HG03139 (cell line): Measurements from ENCODE around the gene SRCIN1.

Experiments
- ATAC-seq: cut with Tn5 transposase; IDR thresholded peaks from one replicate; pipeline ENCODE4 v1.9.1; 2021; ENCODE audit not compliant: unreplicated experiment

SRCIN1 gene

DNA sequence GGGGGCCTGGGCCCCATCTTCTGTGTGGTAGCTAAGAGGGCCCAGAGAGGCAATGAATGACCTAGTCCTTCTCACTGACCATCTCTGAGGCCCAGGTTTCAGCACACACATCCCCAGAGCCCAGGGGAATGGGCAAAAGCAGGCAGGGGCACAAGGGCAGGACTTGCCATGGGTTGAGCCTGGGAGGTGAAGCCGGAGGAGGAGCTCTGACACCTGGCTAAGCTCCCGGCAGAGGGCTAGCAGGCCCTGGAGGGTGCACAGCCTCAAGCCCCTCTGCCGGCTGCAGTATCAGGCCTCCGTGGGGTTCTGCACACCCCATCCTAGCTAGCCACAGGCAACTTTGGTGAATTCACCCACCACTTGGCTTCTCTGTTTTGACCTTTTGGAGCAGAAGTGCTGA lies 5.3 kb downstream of the SRCIN1 start:
- ATAC-seq: no peak

DNA sequence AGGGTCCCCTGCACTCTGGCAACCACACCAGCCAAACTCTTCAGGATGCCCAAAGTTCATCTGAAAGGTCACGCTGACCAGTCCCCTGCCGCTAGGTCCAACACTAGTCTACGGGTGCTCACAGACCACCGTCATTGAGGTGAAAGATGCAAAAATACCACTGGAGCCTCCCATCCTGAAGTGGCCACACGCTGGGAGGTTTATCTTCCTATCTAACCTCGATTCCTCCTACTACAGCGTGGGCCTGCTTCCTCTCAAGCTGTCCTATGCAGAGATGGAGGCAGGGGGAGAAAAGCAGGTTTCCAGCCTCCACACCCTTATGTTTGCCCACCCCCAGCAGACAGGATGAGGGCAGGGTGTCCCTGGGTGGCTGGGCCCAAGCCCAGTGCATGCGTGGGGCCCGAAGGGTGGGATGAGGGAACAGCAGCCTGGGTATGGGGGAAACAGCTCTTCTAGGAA lies 6.3 kb downstream of the SRCIN1 start:
- no peak for ATAC-seq

DNA sequence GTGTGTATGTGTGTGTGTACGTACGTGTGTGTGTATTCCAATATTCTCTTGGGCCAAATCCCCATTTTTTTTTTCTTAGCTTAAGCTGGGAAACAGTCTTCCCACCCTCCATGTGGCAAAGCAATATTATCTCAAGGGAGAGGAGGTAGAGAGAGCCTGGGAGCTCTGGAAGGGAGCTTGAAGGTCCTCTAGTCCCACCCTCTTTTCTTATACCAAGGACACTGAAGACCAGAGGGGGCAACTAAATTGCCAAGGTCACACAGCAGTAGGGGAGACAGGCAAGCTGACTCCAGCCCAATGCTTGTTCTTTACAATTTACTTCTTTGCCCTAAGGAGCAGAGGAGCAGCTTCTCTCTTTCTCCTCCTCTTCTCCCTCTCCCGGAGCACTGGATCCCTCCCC lies 6.8 kb downstream of the SRCIN1 start:
- ATAC-seq: no peak

DNA sequence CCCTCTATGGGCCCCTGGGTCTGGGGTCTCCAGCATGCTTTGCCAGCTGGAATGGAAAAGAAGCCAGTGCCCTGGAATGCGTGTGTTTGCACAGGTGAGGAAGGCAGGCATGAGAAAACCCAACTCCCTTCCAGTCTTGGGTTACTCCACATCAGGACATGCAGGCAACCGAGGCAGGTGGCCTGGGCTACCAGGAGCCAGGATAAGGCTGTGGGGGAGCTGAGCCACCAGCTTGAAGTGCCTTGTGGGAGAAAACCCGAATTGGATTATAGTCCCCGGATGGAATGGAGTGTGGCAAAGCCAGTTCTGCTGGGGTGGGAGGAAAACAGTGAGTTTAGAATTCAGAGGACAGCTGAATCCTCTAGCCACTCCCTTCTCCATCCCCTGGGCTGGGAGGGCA lies 7.2 kb downstream of the SRCIN1 start:
- ATAC-seq: no peak

DNA sequence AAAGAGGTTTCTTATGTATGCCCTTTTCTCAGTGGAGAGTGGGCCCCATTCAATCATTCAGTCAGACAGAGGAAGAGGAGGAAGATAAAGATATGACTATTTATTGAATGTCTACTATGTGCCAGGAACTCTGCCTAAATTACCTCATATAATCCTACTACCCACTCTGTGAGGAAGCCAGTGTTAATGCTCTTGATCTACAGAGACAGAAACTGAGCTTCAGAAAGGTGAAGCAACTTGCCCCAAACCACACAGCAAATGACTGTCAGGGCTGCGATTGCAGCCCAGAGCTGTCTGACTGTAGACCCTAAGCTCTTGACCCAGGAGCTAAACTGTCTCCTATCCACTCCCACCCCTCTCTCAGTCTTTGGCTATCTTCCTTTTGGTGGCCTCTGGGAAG lies 8.4 kb downstream of the SRCIN1 start:
- no peak for ATAC-seq

DNA sequence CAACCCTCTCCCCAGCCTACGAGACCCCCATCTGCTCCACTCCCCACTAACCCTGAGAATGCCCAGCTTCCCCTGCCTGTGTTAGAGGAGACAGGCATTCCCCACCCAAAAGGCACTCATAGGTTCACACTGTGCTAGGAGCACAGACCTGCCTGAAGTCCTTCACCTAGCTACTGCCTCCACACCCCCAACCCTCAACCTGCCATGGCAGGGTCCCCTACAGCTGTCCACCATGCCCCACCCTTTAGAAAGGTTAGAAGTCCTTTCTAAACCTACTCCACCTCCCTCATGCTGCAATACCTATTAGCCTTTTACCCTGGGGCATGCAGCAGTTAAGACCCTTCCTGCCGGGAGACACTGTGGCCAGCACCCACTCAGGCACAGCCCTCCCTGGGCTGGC lies 9.1 kb downstream of the SRCIN1 start:
- no peak for ATAC-seq

DNA sequence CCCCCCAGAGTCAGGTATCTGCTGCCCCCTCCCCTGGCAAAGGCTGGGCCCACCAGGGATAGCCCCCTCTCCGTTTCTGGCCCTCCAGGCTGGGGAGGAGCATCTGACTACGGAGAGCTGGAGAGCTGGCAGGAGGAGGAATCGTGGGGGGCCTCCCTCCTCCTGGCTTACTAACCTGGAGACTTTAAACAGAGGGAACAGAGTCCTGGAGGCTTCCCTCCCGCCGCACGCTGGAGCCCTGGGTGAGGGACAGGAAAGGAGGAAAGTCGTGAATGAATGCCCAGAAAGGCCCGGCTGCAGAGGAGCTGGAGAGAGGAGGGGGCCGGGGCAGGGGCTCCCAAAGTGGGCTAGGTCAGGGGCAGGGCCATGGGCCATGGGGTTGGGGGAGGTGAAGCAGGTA lies 9.9 kb downstream of the SRCIN1 start:
- no peak for ATAC-seq

DNA sequence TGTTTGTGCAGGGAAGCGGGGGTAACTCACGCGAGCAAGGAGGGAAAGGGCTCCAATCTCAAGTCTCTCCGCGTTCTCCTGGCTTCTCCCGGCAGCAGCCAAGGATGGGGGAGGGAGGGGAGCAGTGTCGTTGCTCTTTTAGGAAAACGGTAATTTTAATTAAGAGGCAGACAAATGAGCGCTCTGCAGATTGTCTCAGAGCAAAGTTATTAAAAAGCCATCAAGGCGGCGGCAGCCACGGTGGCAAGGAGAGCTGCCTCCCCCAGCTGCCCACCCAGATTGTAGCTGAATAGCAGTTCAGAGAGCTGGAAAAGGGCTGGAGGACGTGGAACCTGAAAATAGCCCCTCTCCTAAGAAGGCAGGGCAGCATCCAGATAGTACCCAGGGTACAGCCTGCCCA lies 11.6 kb downstream of the SRCIN1 start:
- no peak for ATAC-seq

DNA sequence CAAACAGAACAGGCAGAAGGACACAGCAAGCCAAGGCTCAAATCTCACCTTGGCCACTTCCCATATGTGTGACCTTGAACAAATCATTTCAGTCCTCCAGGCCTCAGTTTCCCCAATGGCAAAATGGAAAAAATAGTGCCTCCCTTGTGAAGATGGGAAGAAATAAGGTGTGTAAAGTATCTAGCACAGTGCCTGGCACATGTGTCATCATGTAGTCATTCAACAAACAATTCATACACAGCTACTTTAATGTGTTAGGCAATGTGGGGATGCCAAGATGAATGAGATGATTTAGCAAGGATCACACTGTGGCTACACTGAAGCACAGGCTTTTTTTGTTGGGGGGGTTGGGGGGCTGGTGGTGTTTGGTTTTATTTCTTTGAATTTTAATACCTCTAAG lies 13.3 kb downstream of the SRCIN1 start:
- no peak for ATAC-seq

DNA sequence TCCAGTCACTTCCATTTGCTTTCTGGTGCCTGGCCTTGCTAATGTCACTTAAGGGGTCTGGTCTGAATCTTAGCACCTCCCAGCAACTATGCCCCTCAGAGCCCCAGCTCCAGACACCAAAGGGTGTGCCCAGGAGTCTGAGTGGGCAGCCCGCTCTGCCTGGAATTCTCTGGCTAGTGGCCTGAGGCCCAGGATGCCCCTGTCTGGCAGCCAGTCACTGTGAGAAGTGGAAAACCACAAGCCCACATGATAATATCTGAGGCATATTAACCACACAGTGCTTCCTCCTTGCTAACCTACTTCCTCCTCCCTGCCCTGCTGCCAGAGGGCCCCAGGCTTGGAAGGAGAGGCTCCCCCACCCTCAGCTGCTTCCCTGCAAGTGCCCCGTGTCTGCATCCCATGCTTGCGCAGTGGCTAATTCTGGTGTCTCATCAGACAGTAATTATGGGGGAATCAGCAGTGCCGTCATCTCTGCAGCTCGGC lies 14.0 kb downstream of the SRCIN1 start:
- no peak for ATAC-seq

DNA sequence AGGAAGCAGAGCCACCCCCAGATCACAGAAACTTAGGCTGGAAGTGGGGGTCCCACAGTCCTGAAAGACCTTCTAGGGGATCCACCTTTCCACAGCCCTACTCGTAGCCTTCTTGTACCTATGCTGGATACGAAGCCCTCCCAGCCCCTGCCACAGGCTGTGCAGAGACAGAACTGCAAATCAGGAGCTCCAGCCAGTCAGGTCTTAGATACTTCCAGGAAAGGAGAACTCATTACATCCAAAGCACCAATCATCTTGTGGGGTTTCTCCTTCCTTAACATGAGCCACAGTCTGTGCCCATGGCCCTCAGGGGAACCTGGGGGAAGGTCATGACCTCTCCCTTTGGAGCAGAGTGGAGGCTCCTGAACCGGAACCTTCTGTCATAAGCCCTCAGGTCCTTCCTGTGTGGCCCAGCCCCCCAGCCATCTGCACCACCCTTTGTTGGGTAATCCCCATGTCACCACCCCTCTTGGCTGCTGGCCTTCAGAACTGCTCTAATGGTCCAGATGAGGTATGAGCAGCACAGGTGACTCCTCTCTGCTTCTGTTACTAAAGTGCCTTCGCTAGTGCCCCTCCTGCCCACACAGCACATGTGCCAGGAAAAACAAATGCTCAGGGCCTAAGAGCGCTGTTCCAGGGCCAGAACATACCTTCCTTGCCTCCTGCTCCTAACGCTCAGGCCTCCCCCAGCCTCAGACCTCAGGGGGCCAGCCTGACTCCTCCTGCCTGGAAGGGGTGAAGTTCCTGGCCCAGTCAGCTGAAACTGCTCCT lies 14.6 kb downstream of the SRCIN1 start:
- no peak for ATAC-seq

DNA sequence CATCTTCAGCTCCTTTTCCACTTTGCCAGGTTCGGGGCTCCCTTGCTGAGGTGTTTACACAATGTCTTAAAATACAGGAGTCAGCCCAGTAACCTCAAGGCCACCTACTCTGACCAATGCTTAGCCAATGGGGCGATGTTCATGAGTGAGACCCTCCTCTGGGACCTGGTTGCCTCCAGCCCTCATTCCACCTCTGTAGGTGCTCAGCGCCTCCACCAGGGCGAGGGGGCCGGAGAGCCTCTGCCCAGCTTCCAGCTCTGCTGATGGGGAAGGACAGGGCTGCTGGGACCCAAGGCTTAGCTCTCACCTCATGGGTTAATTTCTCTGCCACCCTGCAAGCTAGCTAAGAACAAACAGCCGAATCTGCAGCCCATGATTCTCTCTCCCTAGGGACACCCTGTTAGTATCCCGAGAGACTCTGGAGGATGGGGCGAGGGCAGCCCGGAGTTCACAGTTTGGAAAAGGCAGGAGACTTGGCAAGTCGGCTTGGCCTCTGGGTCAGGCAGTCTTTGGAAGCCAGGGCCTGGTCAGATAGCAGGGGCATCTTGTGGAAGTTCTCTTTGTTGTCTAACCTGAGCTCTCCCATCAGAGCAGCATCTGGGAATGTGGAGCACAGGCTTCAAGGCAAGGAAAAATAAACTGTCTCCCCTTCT lies 16.2 kb downstream of the SRCIN1 start:
- no peak for ATAC-seq

DNA sequence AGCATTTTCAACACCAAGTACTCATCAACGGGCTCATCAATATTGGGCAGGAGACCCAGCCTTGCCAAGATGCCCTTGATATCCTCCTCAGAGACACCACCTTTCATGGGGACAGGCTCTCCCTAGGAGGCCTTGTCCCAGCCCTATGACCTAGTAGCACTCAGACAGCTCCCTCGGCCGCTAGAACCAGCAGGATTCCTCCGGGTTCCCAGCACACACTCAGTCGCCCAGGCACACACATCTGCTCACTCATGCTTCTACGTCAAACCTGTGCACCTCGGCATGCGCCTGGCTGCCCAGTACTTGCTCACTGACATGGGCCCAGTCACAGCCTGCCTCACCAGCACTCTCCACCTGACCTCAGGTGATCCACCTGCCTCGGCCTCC lies 17.0 kb downstream of the SRCIN1 start:
- ATAC-seq: no peak

DNA sequence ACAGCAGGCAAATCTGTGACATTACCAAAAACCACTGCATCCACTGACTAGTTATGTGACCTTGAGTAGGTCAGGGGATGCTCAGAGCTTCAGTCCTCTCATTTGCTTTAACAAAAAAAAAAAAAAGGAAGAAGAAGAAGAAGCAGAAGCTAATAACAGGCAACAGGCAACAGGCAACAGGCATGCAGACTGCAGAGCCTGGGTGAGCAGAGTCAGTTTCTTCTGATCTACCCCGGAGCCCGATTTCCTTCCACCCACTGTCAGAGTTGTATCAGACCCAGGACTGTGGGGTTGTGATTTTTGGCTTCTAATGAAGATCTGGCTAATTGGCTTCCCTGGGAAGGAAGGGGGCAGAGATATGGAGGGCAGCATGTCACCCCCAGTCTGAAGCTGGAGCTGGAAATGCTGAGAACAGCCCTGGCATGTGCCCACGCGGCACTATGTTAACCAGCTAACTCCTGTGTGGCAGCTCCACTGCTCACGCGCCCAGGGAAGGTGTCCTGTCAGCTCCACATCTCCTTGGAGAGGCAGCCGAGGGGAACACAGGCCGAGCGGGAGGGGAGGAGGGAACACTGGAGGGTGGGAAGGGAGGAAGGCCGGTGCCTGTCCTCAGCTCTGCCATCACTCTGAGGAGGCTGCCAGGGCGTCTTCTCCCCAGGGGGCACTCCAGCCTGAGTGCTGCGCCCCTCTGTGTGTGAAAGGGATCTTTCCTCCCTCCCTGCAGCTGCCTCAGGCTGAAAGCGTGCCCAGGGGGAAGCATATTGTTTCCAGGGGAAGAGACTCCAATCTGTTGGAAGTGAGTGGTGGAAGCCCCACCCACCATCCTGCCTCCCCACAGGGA lies 17.6 kb downstream of the SRCIN1 start:
- ATAC-seq: no peak

DNA sequence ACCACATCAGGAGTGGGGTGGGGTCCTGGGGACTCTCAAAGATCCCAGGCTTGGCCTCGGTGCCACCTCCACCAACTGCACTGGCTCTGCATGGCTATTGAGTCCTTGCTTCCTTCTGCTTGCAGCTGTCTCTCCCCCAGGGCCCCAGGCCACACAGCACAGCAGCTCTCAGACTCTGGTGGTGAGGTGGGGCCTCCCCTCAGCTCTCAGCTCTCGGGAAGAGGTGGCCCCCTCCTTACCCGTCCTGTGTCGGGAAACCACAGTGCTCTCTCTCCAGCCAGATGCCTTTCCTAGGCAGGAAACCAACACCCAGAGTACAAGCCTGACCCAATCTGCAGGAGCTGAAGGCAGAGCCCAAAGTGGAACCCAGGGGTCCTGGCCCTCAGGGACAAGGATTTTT lies 18.5 kb downstream of the SRCIN1 start:
- ATAC-seq: no peak

DNA sequence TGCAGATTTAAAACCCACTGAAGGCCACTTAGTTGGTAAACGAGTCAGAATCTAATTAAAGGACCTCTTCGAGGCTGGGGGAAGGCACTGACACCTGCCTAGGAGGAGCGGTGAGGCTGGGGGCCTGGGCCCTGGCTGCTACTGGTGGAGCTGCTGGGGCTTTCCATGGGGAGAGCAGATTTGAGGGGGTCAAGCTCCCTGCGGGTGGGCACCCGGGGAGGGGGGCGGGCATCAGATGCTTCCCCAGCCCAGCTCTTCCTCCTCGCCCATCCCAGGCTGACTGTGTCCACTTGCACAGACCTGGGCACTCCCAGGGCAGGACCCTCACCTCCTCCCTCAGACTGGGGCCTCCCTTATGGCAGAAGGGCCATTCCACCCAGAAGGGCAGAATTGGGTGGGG lies 19.0 kb downstream of the SRCIN1 start:
- no peak for ATAC-seq

DNA sequence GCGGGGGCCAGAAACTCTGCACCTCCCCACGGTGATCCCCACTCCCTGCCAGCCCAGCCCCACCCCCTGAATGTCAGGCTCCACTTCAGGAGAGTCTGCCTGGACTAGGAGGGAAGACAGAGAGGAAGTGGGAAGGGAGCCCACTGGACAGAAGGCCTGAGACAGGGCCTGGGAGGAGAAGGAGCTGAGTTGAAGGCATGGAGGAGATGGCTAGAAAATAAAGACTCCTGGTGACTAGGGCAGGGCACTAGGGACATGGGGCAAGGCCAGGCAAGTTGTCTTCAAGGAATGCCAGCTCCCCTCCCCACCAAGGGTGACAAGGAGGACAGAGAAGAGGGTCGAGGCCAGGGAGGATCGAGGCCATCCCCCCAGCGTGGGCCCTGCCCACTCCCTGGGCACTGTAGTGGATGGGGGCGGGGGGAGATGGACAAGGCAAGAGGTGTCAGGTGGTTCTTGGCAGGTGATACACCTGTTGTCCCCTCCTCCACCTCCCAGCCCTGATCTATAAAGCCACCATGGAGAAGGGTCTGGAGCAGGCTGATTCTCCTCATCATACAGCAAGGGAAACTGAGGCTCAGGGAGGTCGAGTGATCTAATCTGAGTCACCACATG lies 19.7 kb downstream of the SRCIN1 start:
- ATAC-seq: no peak

DNA sequence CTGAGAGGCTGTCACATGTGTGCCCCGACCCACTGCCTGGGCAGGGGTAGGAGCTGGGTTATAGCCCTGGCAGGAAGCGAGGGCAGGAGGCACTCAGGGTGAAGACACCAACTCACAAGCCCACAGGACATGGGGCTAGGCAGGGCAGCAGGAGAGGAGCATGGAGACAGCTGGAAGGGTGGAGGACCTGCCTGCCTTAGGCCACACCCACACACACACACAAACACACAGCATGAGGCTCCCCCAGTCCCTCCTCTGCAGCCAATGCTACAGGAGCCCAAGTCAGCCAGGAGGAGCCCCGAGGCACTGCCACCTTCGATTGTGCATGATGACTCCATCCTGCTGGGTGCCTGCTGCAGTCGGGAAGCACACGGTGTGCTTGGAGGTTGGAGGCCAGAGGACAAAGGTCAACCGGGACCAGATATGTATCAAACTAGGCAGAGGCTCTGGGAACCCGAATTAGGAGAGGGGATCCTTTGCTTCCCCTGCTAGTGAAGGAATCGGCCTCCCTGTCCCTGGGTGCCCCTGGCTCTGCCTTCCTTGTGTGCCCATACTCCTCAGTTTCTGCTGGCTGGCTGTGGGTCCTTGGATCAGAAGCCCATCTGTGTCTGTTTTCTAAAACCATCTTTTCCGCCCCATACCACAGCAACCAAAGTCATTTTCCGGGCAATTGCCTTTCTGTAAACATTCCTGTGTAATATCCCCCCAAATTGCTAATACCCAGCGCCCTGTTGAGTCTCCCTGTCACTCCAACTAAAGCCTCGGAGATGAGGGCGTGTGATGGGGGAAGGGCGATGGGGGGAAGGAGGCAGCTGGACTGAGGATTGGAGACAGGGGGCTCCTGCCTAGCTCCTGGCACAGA lies 20.5 kb downstream of the SRCIN1 start:
- ATAC-seq: no peak

DNA sequence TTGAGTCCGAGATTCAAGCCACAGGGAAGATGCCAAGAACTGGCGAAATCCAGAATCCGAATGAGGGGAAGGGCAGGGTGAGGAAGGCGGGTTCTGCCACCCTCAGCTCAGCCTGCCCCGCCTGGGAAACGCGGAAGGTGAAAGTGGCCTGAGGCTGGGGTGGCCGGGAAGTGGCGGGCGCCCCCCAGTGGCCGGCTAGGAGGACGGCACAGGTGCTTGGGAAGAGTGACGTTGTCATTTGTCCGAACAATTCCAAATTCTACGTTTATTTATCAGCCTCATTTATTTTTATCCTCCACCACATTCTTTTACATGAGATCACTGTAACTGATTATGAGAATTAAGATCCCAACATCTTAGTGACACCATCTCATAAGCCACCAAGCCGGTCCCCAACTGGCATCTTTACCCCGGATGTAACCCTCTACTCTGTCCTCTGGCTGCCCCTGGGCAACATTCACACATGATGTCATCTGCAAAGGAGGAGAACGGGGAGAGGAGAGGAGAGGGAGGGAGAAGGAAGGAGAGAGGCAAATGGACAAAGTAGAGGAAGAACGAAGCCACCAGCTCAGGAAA lies 21.3 kb downstream of the SRCIN1 start:
- no peak for ATAC-seq

DNA sequence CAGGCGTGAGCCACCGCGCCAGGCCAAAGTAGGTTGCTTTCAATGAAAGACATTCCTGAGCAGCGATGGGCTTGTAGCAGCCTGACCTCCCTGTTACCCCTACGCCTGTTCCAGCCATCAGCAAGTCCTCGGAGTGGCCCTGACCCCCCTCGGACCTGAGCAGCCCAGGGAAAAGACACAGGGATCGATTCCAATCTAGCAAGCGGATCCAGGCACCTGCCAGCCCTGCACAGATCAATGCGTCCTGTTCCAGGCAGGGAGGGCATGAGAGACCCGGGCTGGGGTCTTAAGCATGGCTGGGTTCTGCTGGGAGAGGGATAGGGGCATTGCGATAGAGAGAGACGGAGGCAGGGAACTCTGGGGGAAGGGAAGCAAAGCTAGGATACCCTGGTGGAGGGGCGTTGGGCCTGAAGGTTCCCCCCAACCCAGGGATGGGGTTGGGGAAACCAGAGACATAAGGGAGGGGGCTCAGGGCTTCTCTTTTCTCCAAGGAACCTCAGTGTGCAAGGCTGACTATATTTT lies 21.9 kb downstream of the SRCIN1 start:
- ATAC-seq: no peak
